Activated CD8-positive, alpha-beta memory T cell treated with anti-CD3 and anti-CD28 coated beads, Interleukin-2, amount 50 U/mL, for 1 hour (primary cell): Measurements from ENCODE around the gene RABGGTA.
"Not testable (repeated sequence)": the region's sequence is repeated elsewhere in the genome, so short reads cannot be mapped to it uniquely, and the experiment has no call there.

Experiments used
- DNase-seq: peaks from one replicate; pipeline ENCODE4 v3.0.0-alpha.2; 2020; ENCODE audit errors: extremely low read depth

The RABGGTA gene

GRCh38 chr14:24260780-24261157, 10.6 kb downstream of the RABGGTA start:
- DNase-seq, result no peak

GRCh38 chr14:24260026-24260779, 11.2 kb downstream of the RABGGTA start:
- DNase-seq, result no peak

GRCh38 chr14:24259282-24260025, 11.9 kb downstream of the RABGGTA start:
- no peak for DNase-seq

GRCh38 chr14:24258548-24259265, 12.7 kb downstream of the RABGGTA start:
- DNase-seq, result no peak

- DNase-seq, result no peak
Observed at GRCh38 chr14:24258119-24258518, 13.3 kb downstream of the RABGGTA start.

- DNase-seq, result no peak
Observed at GRCh38 chr14:24256960-24257359, 14.4 kb downstream of the RABGGTA start.

GRCh38 chr14:24255931-24256711, 15.3 kb downstream of the RABGGTA start:
- no peak for DNase-seq

GRCh38 chr14:24255438-24255837, 16.0 kb downstream of the RABGGTA start:
- no peak for DNase-seq

GRCh38 chr14:24254630-24255392, 16.6 kb downstream of the RABGGTA start:
- DNase-seq, result no peak

- no peak for DNase-seq
Observed at GRCh38 chr14:24253936-24254335, 17.5 kb downstream of the RABGGTA start.

GRCh38 chr14:24252289-24253124, 18.9 kb downstream of the RABGGTA start:
- no peak for DNase-seq

GRCh38 chr14:24251880-24252288, 19.5 kb downstream of the RABGGTA start:
- no peak for DNase-seq

- DNase-seq, result no peak
Observed at GRCh38 chr14:24250354-24250753, 21.0 kb downstream of the RABGGTA start.

- DNase-seq, result no peak
Observed at GRCh38 chr14:24249230-24250021, 22.0 kb downstream of the RABGGTA start.

GRCh38 chr14:24247422-24247821, 24.0 kb downstream of the RABGGTA start:
- DNase-seq, result no peak

- no peak for DNase-seq
Observed at GRCh38 chr14:24246765-24247212, 24.6 kb downstream of the RABGGTA start.

GRCh38 chr14:24245350-24245749, 26.0 kb downstream of the RABGGTA start:
- DNase-seq, result not testable (repeated sequence)

GRCh38 chr14:24243336-24243836, 28.0 kb downstream of the RABGGTA start:
- DNase-seq, result no peak
